Measurements from ENCODE around the gene WIZ.
"Not testable (repeated sequence)": the region's sequence is repeated elsewhere in the genome, so short reads cannot be mapped to it uniquely, and the experiment has no call there.

The WIZ gene

DNA sequence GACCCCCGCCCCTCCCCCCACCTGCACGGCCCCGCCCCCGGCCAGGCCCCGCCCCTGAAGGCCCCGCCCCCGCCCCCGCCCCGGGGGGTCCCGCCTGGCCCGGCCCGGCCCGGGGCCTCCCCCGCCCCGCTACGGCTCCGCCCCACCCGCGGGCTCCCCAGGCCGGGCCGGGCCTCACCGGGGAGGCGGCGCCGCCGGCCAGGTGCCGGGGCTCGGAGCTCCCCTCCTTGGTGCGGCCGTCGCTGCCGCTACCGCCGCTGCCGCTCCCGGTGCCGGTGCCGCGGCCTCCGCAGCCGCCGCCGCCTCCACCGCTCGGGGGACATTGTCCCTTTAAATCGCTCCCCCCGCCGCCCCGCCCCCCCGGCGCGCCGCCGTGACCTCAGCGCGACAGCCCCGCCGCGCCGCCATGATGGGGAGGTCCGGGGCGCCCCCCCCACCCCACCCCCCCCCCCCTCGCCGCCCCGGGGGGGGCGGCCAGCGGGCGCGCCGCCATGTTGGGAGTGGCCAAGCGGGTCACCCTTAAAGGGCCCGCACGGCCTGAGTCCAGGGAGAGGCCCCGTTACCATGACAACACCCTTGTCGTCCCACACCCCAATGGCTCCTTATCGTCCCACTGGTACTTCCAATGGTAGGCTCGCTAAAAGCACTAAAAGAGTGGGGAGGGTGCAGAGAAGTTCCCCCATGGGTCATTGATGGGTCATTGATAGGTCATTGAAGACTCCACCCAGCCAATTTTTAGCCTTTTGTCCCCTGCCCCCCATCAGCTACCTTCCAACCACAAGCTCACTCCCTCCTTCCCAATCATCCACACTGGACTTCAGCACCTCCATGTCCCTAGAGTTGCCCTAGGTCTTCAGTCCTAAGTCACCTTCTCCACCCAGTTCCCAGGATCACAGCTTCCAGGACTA lies at the start of gene WIZ:
Gene WIZ (minus strand): TSS at position 337 of the 908 bp plus-strand sequence. CDS start 1,649 bp downstream, outside the sequence.
- H3K4me3 Mint-ChIP-seq, result peak within 1 kb of the TSS; percentile 78 to 83
- H3K27ac Mint-ChIP-seq, result peak within 1 kb of the TSS; percentile 92
- ATAC-seq (replicated peaks), result peak; percentile 74 to 81
- peaks cover 3 to 10% of the 10 kb centered on the region in 2 donors for H3K9me3 Mint-ChIP-seq
- peaks cover 29 to 48% of the 10 kb centered on the region in 2 donors for H3K36me3 Mint-ChIP-seq
- no peaks in the 10 kb centered on the region for H3K27me3 Mint-ChIP-seq
- peak; percentile 80 for DNase-seq
- H3K4me1 Mint-ChIP-seq, result peaks cover 17 to 21% of the 10 kb centered on the region in 2 donors

DNA sequence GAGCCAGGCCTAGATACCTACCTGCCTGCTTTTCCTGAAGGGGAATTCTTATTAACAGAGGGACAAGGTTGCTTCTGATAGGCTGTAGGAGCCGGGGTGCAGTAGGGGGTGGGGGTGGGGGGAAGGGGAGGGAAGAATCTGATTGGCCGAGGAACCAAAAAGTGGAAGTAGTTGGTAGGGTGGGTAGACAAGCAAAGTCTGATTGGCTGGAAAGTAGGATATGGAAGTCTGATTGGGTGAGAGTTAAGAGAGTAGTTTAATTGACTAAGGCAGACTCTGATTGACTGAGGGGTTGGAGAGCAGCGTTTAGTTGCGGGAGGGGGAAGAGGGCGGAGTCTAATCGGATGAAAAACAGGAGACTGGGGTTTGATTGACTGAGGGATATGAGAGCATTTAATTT lies 49.2 kb upstream of the WIZ start:
- H3K9me3 Mint-ChIP-seq, result peaks cover 2 to 4% of the 10 kb centered on the region in 2 donors
- no peak overlapping the region for H3K27ac Mint-ChIP-seq
- H3K36me3 Mint-ChIP-seq, result no peaks in the 10 kb centered on the region
- peaks cover 22 to 44% of the 10 kb centered on the region in 2 donors for H3K27me3 Mint-ChIP-seq
- ATAC-seq (replicated peaks) (no peak), DNase-seq (no peak)
- no peaks in the 10 kb centered on the region for H3K4me1 Mint-ChIP-seq
- H3K4me3 Mint-ChIP-seq, result no peak overlapping the region

DNA sequence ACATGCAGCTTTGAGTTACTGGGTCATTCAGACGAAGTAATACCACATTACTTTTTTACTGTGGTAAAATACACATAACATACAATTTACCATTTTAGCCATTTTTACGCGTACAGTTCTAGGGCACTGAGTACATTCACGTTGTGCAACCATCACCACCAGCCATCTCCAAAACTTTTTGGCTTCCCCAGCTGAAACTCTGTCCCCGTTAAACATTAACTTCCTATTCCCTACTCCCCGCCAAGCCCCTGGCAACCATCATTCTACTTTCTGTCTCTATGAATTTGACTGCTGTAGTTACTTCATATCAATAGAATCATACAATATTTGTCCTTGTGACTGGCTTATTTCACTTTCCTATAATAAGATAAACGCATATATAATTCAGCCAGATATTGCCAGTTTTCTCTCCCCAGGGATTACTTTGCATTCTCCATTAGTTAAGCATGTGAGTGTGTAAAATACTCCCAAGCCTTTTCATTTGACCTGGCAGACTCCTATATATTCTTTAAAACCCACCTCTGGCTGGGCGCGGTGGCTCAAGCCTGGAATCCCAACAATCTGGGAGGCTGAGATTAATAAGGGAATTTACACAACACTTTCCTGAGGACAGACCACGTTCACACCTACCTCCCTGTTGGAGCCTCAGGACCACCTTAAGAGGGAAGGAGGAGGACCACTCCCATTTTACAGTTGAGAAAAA lies 48.6 kb upstream of the WIZ start:
- H3K27ac Mint-ChIP-seq, result no peak overlapping the region
- H3K4me3 Mint-ChIP-seq, result no peak overlapping the region
- DNase-seq, result no peak
- no peak for ATAC-seq (replicated peaks)
- peaks cover 22 to 48% of the 10 kb centered on the region in 2 donors for H3K27me3 Mint-ChIP-seq
- H3K4me1 Mint-ChIP-seq, result no peaks in the 10 kb centered on the region
- H3K36me3 Mint-ChIP-seq, result no peaks in the 10 kb centered on the region
- peaks cover 2 to 4% of the 10 kb centered on the region in 2 donors for H3K9me3 Mint-ChIP-seq

DNA sequence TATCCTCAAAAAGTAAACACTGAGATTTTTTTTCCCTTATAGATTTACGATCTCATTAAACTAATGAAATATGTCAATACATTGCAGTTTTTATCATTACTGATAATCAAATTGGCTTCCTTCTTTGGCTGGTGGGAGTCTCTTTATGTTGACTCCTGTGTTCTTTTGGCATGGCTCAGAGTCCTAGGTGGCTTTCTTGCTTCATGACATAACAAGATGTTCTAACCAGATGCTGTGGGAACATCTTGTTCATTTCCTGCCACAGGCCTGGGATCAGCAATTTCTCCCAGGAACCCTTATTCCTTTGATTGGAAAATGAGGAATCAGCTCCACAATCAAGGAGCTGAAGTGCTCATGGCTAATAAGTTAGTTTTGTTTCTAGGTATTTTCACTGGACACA lies 45.4 kb upstream of the WIZ start:
- Mint-ChIP-seq H3K27ac (no peak overlapping the region), H3K27me3 (peaks cover 17 to 35% of the 10 kb centered on the region in 2 donors), H3K4me3 (no peak overlapping the region), H3K9me3 (peaks cover 2 to 4% of the 10 kb centered on the region in 2 donors), H3K4me1 (no peaks in the 10 kb centered on the region), H3K36me3 (no peaks in the 10 kb centered on the region)
- DNase-seq, result no peak
- ATAC-seq (replicated peaks), result no peak

GRCh38 chr19:15488489-15489226 lies 38.9 kb upstream of the WIZ start:
- Mint-ChIP-seq H3K27me3 (peaks cover 0 to 12% of the 10 kb centered on the region in 2 donors), H3K9me3 (peaks cover 0 to 3% of the 10 kb centered on the region in 2 donors), H3K4me3 (no peak overlapping the region), H3K4me1 (peaks cover under 1 to 3% of the 10 kb centered on the region in 2 donors), H3K36me3 (no peaks in the 10 kb centered on the region), H3K27ac (no peak overlapping the region)
- ATAC-seq (replicated peaks) (no peak), DNase-seq (no peak)

GRCh38 chr19:15487038-15487437 lies 37.3 kb upstream of the WIZ start:
- H3K4me1 Mint-ChIP-seq, result peaks cover 9 to 13% of the 10 kb centered on the region in 2 donors
- no peaks in the 10 kb centered on the region for H3K27me3 Mint-ChIP-seq
- no peak for DNase-seq
- no peaks in the 10 kb centered on the region for H3K36me3 Mint-ChIP-seq
- no peak overlapping the region for H3K27ac Mint-ChIP-seq
- ATAC-seq (replicated peaks), result no peak
- H3K9me3 Mint-ChIP-seq, result peaks cover 0 to 3% of the 10 kb centered on the region in 2 donors
- H3K4me3 Mint-ChIP-seq, result no peak overlapping the region

DNA sequence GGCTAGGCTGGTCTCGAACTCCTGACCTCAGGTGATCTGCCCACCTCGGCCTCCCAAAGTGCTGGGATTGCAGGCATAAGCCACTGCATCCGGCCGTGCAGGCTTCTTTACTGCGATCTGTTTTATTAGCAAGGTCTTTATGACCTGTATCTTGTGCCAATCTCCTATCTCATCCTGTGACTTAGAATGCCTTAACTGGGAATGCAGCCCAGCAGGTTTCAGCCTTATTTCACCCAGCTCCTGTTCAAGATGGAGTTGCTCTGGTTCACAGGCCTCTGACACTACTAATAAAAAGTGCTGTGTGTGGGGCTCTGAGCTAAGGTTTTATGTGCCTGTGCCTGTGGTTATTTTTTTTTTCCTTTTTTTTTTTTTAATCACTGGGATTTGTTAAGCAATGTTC lies 36.0 kb upstream of the WIZ start:
- H3K36me3 Mint-ChIP-seq; H3K27me3 Mint-ChIP-seq; H3K4me3 Mint-ChIP-seq; H3K9me3 Mint-ChIP-seq; H3K27ac Mint-ChIP-seq; ATAC-seq (replicated peaks); DNase-seq: not testable (repeated sequence)
- H3K4me1 Mint-ChIP-seq, result peaks cover 9 to 13% of the 10 kb centered on the region in 2 donors

DNA sequence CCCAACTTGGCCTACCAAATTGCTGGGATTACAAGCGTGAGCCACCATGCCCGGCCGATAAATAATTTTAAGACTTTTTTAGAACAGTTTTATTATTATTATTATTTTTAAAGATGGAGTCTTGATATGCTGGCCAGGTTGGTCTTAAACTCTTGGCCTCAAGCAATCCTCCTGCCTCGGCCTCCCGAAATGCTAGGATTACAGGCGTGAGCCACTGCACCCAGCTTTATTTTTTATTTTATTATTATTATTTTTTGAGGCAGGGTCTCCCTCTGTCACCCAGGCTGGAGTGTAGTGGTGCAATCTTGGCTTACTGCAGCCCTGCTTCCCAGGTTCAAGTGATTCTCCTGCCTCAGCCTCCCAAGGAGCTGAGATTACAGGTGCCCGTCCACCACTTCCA lies 31.2 kb upstream of the WIZ start:
- not testable (repeated sequence) for H3K27me3 Mint-ChIP-seq; H3K27ac Mint-ChIP-seq; H3K4me3 Mint-ChIP-seq; H3K9me3 Mint-ChIP-seq; ATAC-seq (replicated peaks); DNase-seq; H3K36me3 Mint-ChIP-seq
- peaks cover 12 to 17% of the 10 kb centered on the region in 2 donors for H3K4me1 Mint-ChIP-seq

DNA sequence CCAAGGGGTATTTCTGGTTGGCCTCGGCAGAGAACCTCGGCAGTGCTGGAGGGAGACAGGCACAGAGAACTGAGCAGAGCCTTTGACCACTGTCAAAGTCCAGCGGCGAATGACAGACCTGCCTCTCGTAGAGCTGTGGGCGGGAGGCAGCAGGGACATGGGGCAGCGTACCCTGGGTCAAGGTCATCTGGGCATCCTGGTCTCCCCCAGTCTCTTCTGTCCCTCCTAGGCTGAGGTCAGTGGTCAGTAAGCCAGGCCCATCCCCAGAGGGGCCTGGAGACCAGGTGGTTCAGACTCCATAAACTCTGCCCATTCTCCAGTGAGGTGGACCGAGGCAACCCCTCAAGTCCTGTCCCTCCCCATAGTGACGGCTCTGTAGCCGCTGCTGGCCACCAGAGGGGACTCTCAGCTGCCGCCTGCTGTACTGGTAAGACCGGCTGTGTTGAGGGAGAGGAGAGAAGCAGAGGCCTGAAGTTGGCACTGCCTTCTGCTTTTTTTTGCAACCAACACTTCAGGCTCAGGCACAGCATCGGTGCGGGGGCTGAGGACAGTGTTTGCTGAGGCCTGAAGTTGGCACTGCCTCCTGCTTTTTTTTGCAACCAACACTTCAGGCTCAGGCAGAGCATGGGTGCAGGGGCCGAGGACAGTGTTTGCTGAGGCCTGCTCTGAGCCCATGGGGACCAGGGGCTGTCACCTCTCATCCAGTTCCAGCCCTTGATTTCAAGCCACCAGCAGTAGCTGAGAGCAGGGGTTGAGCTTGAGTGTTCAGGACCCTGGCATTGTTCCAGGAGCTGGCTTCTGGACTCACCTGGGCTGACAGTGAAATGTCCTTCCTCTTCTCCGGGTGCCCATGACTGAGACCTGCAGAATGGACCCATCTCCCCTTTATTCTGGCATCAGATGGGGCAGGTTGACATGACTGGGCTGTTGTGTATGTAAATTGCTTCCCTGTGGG lies 29.9 kb upstream of the WIZ start, which contains the start of gene PGLYRP2:
Gene PGLYRP2 (minus strand): TSS at position 111 of the 955 bp plus-strand sequence. CDS start 130 bp downstream, outside the sequence.
- Mint-ChIP-seq H3K27me3 (no peaks in the 10 kb centered on the region), H3K9me3 (no peaks in the 10 kb centered on the region), H3K4me3 (no peak within 1 kb of the TSS), H3K4me1 (peaks cover 12 to 17% of the 10 kb centered on the region in 2 donors), H3K27ac (no peak within 1 kb of the TSS), H3K36me3 (peaks cover 0 to 4% of the 10 kb centered on the region in 2 donors)
- peak; percentile 20 to 29 for ATAC-seq (replicated peaks)
- no peak for DNase-seq

DNA sequence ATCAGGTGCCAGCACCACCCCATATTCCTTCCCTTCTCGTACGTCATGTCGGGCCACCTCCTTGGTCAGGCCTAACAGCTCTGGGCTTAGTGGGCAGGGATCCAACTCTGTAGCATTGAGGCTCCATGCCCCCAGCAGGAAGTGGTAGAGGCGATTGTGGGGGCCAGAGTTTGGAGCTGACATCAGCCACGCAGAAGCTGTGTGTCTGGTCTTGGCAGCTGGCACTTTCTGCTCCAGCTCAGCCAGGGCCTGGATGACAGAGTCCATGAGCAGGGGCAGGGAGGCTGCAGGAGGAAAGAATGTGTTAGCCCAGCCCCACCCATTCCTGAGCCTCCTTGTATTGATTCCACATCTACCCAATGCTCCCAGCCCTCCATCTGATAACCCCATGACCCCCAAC lies 26.6 kb upstream of the WIZ start:
- Mint-ChIP-seq H3K27ac (no peak overlapping the region), H3K27me3 (peaks cover 7% of the 10 kb centered on the region in 2 donors), H3K9me3 (no peaks in the 10 kb centered on the region), H3K4me3 (no peak overlapping the region), H3K36me3 (peaks cover 0 to 4% of the 10 kb centered on the region in 2 donors), H3K4me1 (peaks cover 4 to 5% of the 10 kb centered on the region in 2 donors)
- no peak for ATAC-seq (replicated peaks)
- no peak for DNase-seq

DNA sequence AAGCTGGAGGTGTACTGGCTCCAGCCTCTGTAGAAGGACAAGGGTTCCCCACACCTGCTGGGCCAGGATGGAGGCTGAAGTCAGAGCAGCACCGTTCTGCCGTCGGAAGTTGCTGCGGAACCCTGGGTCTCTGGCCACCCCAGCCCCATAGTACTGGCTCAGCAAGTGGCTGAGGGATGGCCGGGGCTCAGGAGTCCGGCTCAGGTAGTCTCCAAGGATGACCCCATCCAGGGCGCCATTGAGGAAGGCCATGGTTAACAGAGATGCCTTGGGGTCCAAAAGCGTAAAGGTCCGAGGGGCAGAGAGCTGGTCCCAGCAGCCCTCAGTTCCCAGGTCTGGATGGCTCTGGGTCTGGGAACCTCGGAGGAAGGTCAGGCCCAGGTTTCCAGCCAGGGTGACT lies 25.9 kb upstream of the WIZ start:
- no peak for DNase-seq
- no peak for ATAC-seq (replicated peaks)
- Mint-ChIP-seq H3K4me1 (peaks cover 4 to 5% of the 10 kb centered on the region in 2 donors), H3K4me3 (no peak overlapping the region), H3K27me3 (peaks cover 9 to 12% of the 10 kb centered on the region in 2 donors), H3K9me3 (no peaks in the 10 kb centered on the region), H3K27ac (no peak overlapping the region), H3K36me3 (peaks cover 0 to 4% of the 10 kb centered on the region in 2 donors)

GRCh38 chr19:15475169-15475568 lies 25.4 kb upstream of the WIZ start:
- H3K27ac Mint-ChIP-seq, result no peak overlapping the region
- H3K9me3 Mint-ChIP-seq, result no peaks in the 10 kb centered on the region
- peaks cover 9 to 16% of the 10 kb centered on the region in 2 donors for H3K27me3 Mint-ChIP-seq

GRCh38 chr19:15473821-15474220 lies 24.1 kb upstream of the WIZ start:
- DNase-seq; ATAC-seq (replicated peaks); H3K9me3 Mint-ChIP-seq; H3K36me3 Mint-ChIP-seq; H3K4me3 Mint-ChIP-seq; H3K27ac Mint-ChIP-seq: not testable (repeated sequence)
- H3K4me1 Mint-ChIP-seq, result peaks cover 15 to 16% of the 10 kb centered on the region in 2 donors
- H3K27me3 Mint-ChIP-seq, result peaks cover 23 to 30% of the 10 kb centered on the region in 2 donors

More at GRCh38 chr19:15475169-15475568, 25.4 kb upstream of the WIZ start:
- H3K36me3 Mint-ChIP-seq, result peaks cover 0 to 4% of the 10 kb centered on the region in 2 donors
- H3K4me1 Mint-ChIP-seq, result peaks cover 6 to 7% of the 10 kb centered on the region in 2 donors
- ATAC-seq (replicated peaks) (no peak), DNase-seq (no peak)
- no peak overlapping the region for H3K4me3 Mint-ChIP-seq
